ENCODE measurements around the gene CNN2.
A peak's percentile ranks its signal among the peaks of the same experiment; 100 is the strongest.

The CNN2 gene

DNA sequence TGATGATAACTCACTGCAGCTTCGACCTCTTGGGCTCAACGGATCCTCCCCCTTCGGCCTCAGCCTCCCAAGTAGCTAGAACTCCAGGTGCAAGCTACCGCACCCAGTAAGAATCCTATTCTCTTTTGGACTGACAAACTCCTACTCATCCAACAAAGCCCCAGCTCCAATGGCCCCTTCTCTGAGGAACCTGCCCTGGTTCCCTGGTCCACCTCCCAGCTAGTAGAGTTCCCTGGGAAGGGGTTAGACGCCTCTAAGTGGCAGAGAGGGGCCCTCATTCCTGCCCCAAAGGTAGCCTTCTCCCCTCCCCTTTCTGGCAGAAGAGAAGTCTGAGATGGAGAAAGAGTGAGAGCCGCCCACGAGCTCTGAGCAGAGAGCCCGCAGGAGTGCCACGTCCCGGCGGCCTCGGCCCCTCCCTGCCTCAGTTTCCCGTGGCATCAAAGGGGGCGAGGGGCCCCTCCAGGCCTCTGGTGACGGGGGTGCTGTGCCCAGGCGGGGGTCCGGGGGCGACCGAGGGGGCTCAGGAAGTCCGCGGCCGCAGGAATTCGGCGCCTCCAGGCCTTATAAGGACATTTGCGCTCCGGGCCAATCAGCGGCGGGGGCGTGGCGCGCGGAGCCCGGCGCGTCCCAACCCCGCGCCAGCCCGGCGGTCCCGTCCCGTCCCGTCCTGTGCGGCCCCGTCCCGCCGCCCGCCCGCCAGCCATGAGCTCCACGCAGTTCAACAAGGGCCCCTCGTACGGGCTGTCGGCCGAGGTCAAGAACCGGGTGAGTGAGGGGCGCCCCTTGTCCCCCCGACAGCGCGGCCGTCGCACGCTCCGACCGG is at the start of gene CNN2:
CNN2 (plus strand) TSS at position 649 of the 823 bp plus-strand sequence; CDS start at position 703, 54 bp downstream.
- DNase-seq (ENCODE audit: low spot score), result peak; percentile 58

DNA sequence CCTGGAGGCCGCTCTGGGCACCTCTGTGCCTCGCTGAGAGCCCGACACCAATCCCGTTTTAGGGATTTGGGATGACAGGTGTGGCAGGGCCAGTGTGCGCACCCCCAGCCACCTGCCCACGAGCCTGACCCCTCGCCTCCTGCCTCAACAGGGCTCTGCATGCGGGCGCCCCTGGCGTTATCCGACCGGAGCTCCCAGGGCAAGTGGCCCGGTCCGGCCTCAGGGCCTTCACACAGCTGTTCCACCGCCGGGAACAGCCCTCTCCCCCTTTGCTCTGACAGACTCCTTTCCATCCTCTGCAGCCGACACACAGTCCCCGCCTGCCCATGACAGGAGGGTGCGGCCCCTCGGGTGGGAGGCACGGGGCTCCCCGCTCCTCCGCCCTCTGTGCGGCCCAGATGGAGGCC is 49.3 kb upstream of the CNN2 start:
- no peak for DNase-seq (ENCODE audit: low spot score)

DNA sequence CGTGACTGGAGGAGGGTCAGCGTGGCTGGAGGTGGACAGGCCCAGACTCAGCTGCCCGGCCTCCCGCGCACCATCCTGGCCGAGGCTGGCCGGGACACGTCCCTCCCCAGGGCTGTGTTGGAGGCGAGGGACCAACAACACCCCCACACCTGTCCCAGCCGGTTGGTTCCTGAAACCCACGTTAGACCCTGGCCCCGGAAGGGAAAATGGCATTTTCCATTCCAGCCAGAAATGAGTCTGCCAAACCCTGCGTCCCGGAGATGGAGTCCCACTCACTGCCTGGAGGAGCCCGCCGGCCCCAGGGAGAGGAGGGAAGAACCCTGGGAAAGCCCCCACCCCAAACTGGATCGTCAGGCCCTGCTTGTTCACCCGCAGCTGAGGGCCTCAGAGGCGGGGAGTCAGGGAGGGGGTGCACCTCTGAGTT is 47.1 kb upstream of the CNN2 start:
- no peak for DNase-seq (ENCODE audit: low spot score)

DNA sequence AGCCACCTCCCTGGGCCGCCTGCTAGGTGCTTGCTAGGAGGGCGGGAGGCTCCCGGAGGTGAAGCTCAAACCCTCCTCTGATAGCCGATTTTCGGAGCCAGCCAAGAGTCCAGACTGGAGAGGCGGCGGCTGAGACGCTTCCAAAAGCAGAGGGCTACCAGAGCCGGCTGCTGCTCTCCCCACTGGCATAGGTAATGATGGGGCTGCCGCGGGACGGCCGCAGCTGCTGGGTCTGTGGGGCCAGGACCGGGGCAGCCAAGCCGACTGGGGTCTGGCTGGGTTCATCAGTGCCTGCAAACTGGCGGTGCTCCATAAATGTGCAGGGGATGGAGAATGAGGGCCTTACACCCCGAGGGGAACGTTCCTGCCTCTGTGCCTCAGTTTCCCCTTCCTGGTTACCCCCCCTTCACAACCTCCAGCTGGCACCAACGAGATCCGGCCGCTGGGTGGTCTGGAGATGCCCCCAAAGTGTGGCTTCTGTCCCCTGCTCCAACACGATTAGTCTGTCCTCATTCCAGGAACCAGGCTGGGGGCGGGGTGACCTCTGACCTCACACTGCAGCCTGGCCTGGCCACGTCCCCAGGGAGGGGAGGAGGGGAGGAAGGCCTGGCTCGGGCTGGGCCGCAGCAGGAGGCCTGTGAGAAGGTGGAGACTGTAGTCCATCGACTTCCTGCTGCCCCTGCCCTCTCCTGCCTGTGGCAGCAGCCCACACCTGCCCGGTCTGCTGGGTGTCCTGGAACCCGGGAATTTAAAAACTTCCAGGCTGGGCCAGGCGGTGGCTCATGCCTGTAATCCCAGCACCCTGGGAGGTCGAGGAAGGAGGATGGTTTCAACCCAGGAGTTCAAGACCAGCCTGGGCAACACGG is 46.0 kb upstream of the CNN2 start:
- DNase-seq (ENCODE audit: low spot score), result no peak

DNA sequence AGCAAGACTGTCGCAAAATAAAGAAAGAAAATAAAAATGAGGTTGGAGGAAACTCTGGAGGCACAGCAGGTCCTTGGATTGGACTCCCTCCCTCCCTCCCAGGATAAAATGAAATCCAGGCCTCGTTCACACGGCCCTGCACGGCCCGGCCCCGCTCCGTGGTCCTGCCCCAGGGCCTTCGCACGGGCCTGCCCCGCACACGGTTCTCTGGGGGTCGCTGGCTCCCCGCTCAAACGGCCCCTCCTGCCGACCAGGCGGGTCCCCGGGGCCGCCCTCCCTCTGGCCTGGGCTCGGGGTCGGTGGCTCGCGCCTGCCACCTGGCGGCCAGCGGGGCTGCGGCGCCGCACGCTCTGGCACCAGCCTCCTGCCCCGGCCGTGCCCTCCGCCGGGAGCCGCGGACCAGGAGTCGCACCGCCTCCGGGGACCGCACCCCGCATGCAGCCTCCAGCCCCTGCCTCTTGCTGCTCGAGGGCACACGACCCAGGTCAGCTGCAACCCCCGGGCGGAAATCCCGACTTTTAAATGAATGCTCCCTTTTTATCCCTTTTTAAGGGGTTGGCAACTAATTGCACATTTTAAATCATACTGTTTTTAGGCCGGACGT is 43.7 kb upstream of the CNN2 start:
- peak; percentile 72 for DNase-seq (ENCODE audit: low spot score)

- peak; percentile 89 for DNase-seq (ENCODE audit: low spot score)
These were observed 42.0 kb upstream of the CNN2 start, which contains the start of gene WDR18 for GRCh38 chr19:984165-984967. Gene WDR18 (plus strand): TSS chr19:984345. CDS start chr19:984354, 9 bp downstream.

DNA sequence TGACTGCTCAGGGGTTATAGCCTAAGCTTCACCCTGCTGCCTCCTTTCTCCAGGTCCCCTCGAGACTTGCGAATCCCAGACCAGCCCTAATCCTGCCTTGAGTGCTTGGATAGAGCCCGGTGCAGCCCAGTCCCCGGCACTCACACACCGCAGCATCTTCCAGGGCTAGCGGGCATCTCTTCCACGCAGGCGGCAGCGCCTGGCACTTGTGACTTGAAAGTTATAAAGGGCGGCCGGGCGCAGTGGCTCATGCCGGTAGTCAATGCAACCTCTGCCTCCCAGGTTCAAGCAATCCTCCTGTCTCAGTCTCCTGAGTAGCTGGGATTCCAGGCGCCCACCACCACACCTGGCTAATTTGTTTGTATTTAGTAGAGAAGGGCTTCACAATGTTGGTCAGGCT is 40.3 kb upstream of the CNN2 start:
- no peak for DNase-seq (ENCODE audit: low spot score)

- no peak for DNase-seq (ENCODE audit: low spot score)
These were observed 38.3 kb upstream of the CNN2 start for GRCh38 chr19:988081-988480.

- DNase-seq (ENCODE audit: low spot score), result no peak
These were observed 37.9 kb upstream of the CNN2 start for GRCh38 chr19:988510-988909.

DNA sequence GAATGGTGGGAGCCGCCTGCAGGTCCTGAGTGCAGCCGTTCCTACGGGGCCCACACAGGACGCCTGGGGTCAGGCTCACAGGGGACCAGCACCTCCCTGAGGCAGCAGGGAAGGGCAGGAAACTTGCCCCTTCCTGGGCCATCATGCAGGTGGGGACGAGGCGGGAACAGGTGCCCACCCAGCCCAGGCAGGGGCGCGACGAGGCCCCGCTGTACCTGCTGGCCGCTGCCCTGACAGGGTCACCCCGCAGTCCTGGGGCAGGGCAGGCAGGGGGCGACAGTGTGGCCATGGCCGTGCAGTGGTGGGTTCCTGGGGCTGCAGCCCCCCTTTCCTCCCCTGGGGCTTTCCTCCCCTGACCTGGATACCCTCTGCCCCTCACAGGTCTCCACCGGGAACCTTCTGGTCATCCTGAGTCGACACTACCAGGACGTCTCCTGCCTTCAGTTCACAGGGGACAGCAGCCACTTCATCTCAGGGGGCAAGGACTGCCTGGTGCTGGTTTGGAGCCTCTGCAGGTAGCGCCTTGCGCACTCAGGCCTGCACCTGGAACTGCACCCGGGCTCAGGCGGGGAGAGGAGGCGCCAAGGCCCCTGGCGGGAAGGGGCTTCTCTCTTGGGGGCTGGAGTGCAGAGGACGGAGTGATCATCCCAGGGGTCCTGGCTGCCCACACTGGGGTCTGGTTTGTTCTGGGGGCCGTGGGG is 36.9 kb upstream of the CNN2 start:
- no peak for DNase-seq (ENCODE audit: low spot score)

GRCh38 chr19:990119-990571 is 36.3 kb upstream of the CNN2 start:
- no peak for DNase-seq (ENCODE audit: low spot score)

- DNase-seq (ENCODE audit: low spot score), result no peak
These were observed 35.7 kb upstream of the CNN2 start for GRCh38 chr19:990746-991145.

GRCh38 chr19:991174-991931 is 35.1 kb upstream of the CNN2 start:
- DNase-seq (ENCODE audit: low spot score), result no peak

DNA sequence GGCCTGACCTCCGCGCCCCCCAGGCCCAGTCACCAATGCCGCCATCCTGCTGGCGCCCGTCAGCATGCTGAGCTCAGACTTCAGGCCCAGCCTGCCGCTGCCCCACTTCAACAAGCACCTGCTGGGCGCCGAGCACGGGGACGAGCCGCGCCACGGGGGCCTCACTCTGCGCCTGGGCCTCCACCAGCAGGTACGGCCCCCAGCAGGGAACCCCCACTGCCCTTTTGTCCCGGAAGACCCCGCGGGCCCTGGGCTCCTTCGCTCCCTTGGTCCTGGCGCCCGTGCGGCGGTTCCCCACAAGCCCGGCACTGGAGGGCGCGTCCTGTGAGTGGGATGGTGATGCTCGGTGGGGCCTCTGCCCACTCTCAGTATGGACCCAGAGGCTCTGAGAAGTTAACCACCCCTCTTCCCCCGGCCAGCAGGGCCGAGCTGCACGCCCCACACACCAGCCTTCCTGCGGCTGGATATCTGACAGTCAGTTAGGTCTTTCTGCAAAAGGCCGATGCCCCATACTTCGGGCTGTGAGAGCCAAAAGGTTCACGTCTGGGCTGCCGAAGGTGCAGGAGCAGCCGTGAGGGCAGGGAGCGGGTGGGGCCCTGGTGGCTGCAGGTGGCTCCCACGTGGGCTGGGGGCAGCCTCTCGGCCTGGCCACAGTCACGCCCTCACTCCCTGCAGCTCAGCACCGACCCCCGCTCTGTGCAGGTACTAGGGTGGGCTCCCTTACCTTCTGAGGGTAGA is 34.3 kb upstream of the CNN2 start:
- no peak for DNase-seq (ENCODE audit: low spot score)

GRCh38 chr19:992670-993055 is 33.7 kb upstream of the CNN2 start:
- DNase-seq (ENCODE audit: low spot score), result no peak

- no peak for DNase-seq (ENCODE audit: low spot score)
These were observed 33.0 kb upstream of the CNN2 start for GRCh38 chr19:993361-993830.

DNA sequence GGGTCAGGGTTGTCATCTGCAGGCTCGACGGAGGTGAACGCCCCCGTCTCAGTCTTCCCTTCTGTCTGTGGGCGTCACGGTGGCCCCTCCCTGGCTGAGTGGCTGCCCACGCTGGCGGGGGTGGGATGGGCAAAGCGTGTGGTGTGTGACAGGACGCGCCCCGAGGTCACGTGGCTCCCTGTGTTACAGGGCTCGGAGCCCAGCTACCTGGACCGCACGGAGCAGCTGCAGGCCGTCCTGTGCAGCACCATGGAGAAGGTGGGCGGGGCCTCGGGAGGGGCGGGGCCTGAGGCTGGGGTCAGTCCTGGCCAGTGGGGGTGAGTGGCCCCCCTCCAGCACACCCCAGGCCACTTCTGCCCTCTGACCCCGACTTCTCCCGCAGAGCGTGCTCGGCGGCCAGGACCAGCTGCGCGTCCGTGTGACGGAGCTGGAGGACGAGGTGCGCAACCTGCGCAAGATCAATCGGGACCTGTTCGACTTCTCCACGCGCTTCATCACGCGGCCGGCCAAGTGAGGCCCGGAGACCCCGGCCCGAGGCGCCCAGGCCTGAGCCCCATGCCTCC is 32.5 kb upstream of the CNN2 start:
- no peak for DNase-seq (ENCODE audit: low spot score)

- DNase-seq (ENCODE audit: low spot score), result no peak
These were observed 31.9 kb upstream of the CNN2 start for GRCh38 chr19:994516-994915.

All from CD4-positive, alpha-beta T cell treated with Interleukin-2 at 100 ng/mL for 4 hours (primary cell).